Stimulated activated CD8-positive, alpha-beta memory T cell treated with anti-CD3 and anti-CD28 coated beads, Interleukin-15, amount 100 ng/mL, for 1 hour (primary cell): Measurements from ENCODE around the gene MRGPRX3.

Source experiments
- DNase-seq: peaks from one replicate; pipeline ENCODE4 v3.0.0-alpha.2; 2020; ENCODE audit warnings: low read depth

The MRGPRX3 gene

DNA sequence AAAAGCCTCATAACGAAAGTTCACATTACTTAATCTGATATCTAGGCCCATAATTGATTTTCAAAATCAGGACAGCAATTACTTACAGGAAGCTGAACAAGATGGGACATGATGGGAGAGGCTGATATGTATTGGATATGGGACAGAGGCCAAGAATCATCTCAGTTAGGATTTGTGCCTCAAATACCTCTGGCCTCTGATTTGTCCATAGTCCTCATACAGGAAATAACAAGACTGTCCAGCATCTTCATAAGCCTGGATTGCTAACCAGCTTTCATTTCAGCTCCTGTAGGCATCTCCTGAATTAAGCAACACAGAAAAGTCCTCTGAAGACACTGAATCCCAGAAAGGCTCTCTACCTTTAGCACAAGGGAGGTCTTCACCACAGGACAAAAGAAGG, 36.0 kb downstream of the MRGPRX3 start:
- DNase-seq: no peak

DNA sequence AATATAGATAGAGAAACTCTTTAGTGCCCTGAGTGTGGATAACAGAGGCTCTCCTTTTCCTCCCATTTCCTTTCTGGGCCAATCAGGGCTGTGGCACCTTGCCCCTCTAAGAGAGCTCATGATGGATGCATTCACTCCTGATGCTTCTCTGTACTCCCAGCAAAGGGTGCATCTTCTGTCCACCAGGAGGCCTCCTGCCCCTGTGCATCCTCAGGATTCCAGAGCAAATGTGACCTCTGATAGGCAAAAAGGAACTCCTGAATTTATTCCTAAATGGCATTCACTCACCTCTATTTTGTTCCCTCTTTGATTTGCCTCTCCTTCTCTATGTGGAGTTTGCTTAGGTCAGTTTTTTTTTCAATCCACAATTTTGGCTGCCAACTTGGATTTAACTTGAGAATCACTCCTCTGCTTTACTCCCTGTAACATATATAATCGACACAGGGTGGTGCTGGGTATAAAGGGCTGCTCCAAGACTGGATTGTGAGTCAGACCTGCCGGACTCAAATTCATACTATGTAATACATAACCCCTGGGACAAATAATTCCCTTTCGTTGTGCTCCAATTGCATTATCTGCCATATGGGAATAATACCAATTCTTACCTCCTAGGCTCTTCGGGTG, 39.1 kb downstream of the MRGPRX3 start:
- no peak for DNase-seq

DNA sequence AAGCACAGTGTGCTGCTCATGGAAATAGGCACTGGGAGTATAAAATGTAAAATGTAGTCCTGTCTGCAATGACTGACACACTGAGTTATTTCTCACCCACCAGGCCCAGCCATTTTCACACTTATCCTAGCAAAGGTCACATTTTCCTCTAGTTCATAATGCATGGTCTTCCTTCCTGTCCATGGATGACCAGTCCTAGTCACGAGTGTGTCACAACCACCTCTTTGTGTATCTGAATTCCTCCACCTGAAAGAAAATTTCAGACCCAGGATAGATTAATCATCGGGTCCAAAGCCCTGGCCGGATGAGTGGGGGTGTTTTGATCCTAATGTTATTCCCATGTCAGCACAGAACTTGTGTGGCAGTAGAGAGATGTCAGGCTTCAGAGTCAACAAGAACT, 40.3 kb downstream of the MRGPRX3 start, which contains the start of gene MRGPRX4:
Gene MRGPRX4 (plus strand): TSS at position 172 of the 400 bp plus-strand sequence. CDS start 420 bp downstream, outside the sequence.
- no peak for DNase-seq

DNA sequence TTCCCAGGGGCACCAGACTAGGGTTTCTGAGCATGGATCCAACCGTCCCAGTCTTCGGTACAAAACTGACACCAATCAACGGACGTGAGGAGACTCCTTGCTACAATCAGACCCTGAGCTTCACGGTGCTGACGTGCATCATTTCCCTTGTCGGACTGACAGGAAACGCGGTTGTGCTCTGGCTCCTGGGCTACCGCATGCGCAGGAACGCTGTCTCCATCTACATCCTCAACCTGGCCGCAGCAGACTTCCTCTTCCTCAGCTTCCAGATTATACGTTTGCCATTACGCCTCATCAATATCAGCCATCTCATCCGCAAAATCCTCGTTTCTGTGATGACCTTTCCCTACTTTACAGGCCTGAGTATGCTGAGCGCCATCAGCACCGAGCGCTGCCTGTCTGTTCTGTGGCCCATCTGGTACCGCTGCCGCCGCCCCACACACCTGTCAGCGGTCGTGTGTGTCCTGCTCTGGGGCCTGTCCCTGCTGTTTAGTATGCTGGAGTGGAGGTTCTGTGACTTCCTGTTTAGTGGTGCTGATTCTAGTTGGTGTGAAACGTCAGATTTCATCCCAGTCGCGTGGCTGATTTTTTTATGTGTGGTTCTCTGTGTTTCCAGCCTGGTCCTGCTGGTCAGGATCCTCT, 41.0 kb downstream of the MRGPRX3 start:
- DNase-seq: no peak
